GM21447 (cell line): ENCODE measurements around the gene CCDC185.

Experiments
- ATAC-seq: cut with Tn5 transposase; IDR thresholded peaks from one replicate; pipeline ENCODE4 v1.9.1; 2021; ENCODE audit not compliant: unreplicated experiment

Gene CCDC185

GRCh38 chr1:223429313-223429731 is 36.1 kb downstream of the CCDC185 start:
- ATAC-seq = no peak

- no peak for ATAC-seq
Observed at GRCh38 chr1:223429821-223430220, 36.6 kb downstream of the CCDC185 start.

GRCh38 chr1:223430236-223430635 is 37.0 kb downstream of the CCDC185 start:
- no peak for ATAC-seq

GRCh38 chr1:223437151-223437550 is 43.9 kb downstream of the CCDC185 start:
- no peak for ATAC-seq

GRCh38 chr1:223443397-223443796 is 50.2 kb downstream of the CCDC185 start:
- ATAC-seq = no peak

- ATAC-seq = no peak
Observed at GRCh38 chr1:223444411-223444810, 51.2 kb downstream of the CCDC185 start.
